Activated B cell treated with CpG ODN at 0.5 μM for 24 hours (primary cell): ENCODE measurements around the gene APBA1. TPM values are rescaled to one million over a fixed set of nuclear protein-coding genes. Genes with fewer than 3 reads are reported as not detected.

Experiments
- ATAC-seq: fragments of 200-7000 bp; cut with Tn5 transposase; one replicate; pipeline ENCODE4 v1.10.0; 2021; ENCODE audit warnings: low read depth, mild to moderate bottlenecking, moderate library complexity
- CTCF ChIA-PET: fragments of 350-600 bp; sonication (Branson Sonifier 250); formaldehyde crosslinking; loops from one replicate; lab custom pipeline; 2021; ENCODE audit warnings: antibody characterized with exemption; lab: Charles Lee
- POLR2A ChIA-PET: fragments of 350-600 bp; sonication (Branson Sonifier 250); formaldehyde crosslinking; loops from one replicate; lab custom pipeline; 2021; ENCODE audit warnings: antibody characterized with exemption; lab: Charles Lee
- DNase-seq: peaks from one replicate; pipeline ENCODE4 v3.0.0; 2022
- H3K27ac Mint-ChIP-seq: one replicate; pipeline ENCODE4 v1.8.0; 2020; ENCODE audit warnings: mixed read lengths
- H3K27me3 Mint-ChIP-seq: one replicate; pipeline ENCODE4 v1.8.0; 2021; ENCODE audit warnings: mixed read lengths
- H3K36me3 Mint-ChIP-seq: one replicate; pipeline ENCODE4 v1.8.0; 2021; ENCODE audit warnings: low read depth, mixed read lengths
- H3K4me1 Mint-ChIP-seq: one replicate; pipeline ENCODE4 v1.8.0; 2021; ENCODE audit warnings: mixed read lengths
- H3K4me3 Mint-ChIP-seq: one replicate; pipeline ENCODE4 v1.8.0; 2020; ENCODE audit warnings: mild to moderate bottlenecking, mixed read lengths
- H3K9me3 Mint-ChIP-seq: one replicate; pipeline ENCODE4 v1.8.0; 2020; ENCODE audit warnings: mixed read lengths
- intact Hi-C: fragments of 100-400 bp; cut with micrococcal nuclease; formaldehyde crosslinking; loops from one replicate; pipeline ENCODE4 v1.15.1; 2024
- total RNA-seq: library from RNA; stranded (reverse); gene quantifications from 2 replicates; pipeline ENCODE4 v1.2.3, GENCODE V29; 2022
- TF ChIP-seq, protein P1 (sequence below): fragments of 200-600 bp; IDR thresholded peaks from one replicate; pipeline ENCODE4 v1.8.0; 2022; ENCODE audit warnings: antibody characterized with exemption, mild to moderate bottlenecking

The APBA1 gene
- total RNA-seq, 1 donor from 2014 or later, result not detected

GRCh38 chr9:69458176-69458575, 214.0 kb downstream of the APBA1 start:
- Mint-ChIP-seq H3K4me1 (no peaks in the 10 kb centered on the region), H3K9me3 (no peaks in the 10 kb centered on the region), H3K27me3 (no peaks in the 10 kb centered on the region), H3K36me3 (no peaks in the 10 kb centered on the region), H3K4me3 (no peak overlapping the region), H3K27ac (no peak overlapping the region)
- ATAC-seq (no peak), DNase-seq (no peak)
- ChIA-PET POLR2A (no interaction called here), CTCF (no interaction called here)
- TF ChIP-seq, protein P1, sequence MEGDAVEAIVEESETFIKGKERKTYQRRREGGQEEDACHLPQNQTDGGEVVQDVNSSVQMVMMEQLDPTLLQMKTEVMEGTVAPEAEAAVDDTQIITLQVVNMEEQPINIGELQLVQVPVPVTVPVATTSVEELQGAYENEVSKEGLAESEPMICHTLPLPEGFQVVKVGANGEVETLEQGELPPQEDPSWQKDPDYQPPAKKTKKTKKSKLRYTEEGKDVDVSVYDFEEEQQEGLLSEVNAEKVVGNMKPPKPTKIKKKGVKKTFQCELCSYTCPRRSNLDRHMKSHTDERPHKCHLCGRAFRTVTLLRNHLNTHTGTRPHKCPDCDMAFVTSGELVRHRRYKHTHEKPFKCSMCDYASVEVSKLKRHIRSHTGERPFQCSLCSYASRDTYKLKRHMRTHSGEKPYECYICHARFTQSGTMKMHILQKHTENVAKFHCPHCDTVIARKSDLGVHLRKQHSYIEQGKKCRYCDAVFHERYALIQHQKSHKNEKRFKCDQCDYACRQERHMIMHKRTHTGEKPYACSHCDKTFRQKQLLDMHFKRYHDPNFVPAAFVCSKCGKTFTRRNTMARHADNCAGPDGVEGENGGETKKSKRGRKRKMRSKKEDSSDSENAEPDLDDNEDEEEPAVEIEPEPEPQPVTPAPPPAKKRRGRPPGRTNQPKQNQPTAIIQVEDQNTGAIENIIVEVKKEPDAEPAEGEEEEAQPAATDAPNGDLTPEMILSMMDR, result no peak
- intact Hi-C loops, result no loop called here

DNA sequence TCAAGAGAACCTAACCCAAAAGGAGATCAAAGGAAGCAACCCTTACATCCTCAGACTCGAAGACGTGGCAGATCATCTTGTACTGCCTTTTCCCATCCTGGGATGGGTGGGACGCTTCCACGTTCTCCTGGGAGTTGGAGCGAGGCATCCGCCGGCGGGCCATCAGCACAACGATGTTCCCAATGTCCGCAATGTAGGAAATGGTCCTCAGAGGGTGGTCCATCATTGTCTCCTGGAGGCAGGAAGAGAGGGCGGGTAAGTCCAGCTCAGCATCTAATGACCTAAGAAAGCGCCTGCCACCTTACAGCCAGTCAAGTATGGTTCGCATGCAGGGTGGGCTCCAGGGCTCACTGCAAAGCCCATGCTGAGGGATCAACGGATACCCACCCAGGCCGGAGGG, 216.0 kb downstream of the APBA1 start:
- intact Hi-C loops, result no loop called here
- Mint-ChIP-seq H3K4me3 (no peak overlapping the region), H3K9me3 (no peaks in the 10 kb centered on the region), H3K4me1 (no peaks in the 10 kb centered on the region), H3K27ac (no peak overlapping the region), H3K36me3 (no peaks in the 10 kb centered on the region), H3K27me3 (no peaks in the 10 kb centered on the region)
- TF ChIP-seq, protein P1, result no peak
- DNase-seq (no peak), ATAC-seq (no peak)
- CTCF ChIA-PET, result no interaction called here
- POLR2A ChIA-PET, result no interaction called here

GRCh38 chr9:69455311-69455710, 216.9 kb downstream of the APBA1 start:
- no peaks in the 10 kb centered on the region for H3K36me3 Mint-ChIP-seq
- intact Hi-C loops, result no loop called here
- ATAC-seq, result no peak

GRCh38 chr9:69454321-69454720, 217.8 kb downstream of the APBA1 start:
- TF ChIP-seq, protein P1, result no peak
- intact Hi-C loops, result no loop called here
- Mint-ChIP-seq H3K36me3 (no peaks in the 10 kb centered on the region), H3K4me3 (no peak overlapping the region), H3K4me1 (no peaks in the 10 kb centered on the region), H3K27me3 (peaks cover 2% of the 10 kb centered on the region), H3K9me3 (no peaks in the 10 kb centered on the region), H3K27ac (no peak overlapping the region)
- ChIA-PET POLR2A (no interaction called here), CTCF (no interaction called here)
- no peak for ATAC-seq
- no peak for DNase-seq

More at GRCh38 chr9:69455311-69455710, 216.9 kb downstream of the APBA1 start:
- ChIA-PET CTCF (no interaction called here), POLR2A (no interaction called here)
- Mint-ChIP-seq H3K9me3 (no peaks in the 10 kb centered on the region), H3K27ac (no peak overlapping the region), H3K4me1 (no peaks in the 10 kb centered on the region), H3K4me3 (no peak overlapping the region), H3K27me3 (peaks cover 2% of the 10 kb centered on the region)
- TF ChIP-seq, protein P1, result no peak
- no peak for DNase-seq

- Mint-ChIP-seq H3K27me3 (peaks cover 2% of the 10 kb centered on the region), H3K4me3 (no peak overlapping the region), H3K9me3 (no peaks in the 10 kb centered on the region), H3K36me3 (no peaks in the 10 kb centered on the region), H3K4me1 (no peaks in the 10 kb centered on the region), H3K27ac (no peak overlapping the region)
- DNase-seq (no peak), ATAC-seq (no peak)
- intact Hi-C loops, result no loop called here
- TF ChIP-seq, protein P1, result no peak
- CTCF ChIA-PET, result no interaction called here
- POLR2A ChIA-PET, result no interaction called here
Observed at GRCh38 chr9:69453746-69454145, 218.4 kb downstream of the APBA1 start.
